Thyroid gland (tissue), 4 donors: ENCODE results near the gene PCDHA4. TPM values are rescaled to one million over a fixed set of nuclear protein-coding genes. Genes with fewer than 3 reads are reported as not detected.
"Not testable (repeated sequence)": the region's sequence is repeated elsewhere in the genome, so short reads cannot be mapped to it uniquely, and the experiment has no call there.

Experiments used
- DNase-seq, 2 donors: peaks; one replicate each; pipeline ENCODE4 v3.0.0-alpha.2; 2019
- H3K27ac ChIP-seq, 3 donors: fragments of 200-600 bp; sonication (generic); 1 replicate in 2 of 3; 2 replicates in 1 of 3; pipeline ENCODE4 v1.5.1; 2016 to 2019; ENCODE audit warnings: mild to moderate bottlenecking in 1 of 3, moderate library complexity in 1 of 3
- H3K27me3 ChIP-seq: fragments of 200-600 bp; sonication (generic); one replicate; pipeline ENCODE4 v1.5.1; 2019
- H3K36me3 ChIP-seq, 2 donors: fragments of 200-600 bp; sonication (generic); one replicate each; pipeline ENCODE4 v1.5.1; 2016 to 2019
- H3K4me1 ChIP-seq, 2 donors: fragments of 200-600 bp; sonication (generic); one replicate each; pipeline ENCODE4 v1.5.1; 2017 to 2019
- H3K4me3 ChIP-seq, 3 donors: fragments of 200-600 bp; sonication (generic); replicated peaks in 1 of 3; 1 replicate in 2 of 3; 2 replicates in 1 of 3; pipeline ENCODE4 v1.5.1; 2016; ENCODE audit warnings: mild to moderate bottlenecking in 1 of 3
- H3K9me3 ChIP-seq: fragments of 200-600 bp; sonication (generic); one replicate; pipeline ENCODE4 v1.5.1; 2017
- POLR2A ChIP-seq, 2 donors: fragments of 450-650 bp; IDR thresholded peaks; one replicate each; pipeline ENCODE4 v1.6.1; 2017; ENCODE audit warnings: antibody characterized with exemption in 2 of 2, mild to moderate bottlenecking in 2 of 2, moderate library complexity in 1 of 2
- WGBS, 2 donors: methylation state at CpG; one replicate each; pipeline ENCODE4 v1.1.5; 2017; 5-methylcytosine and 5-hydroxymethylcytosine counted together
- intact Hi-C: fragments of 100-400 bp; cut with DNase I; formaldehyde crosslinking; loops from one replicate; pipeline ENCODE4 v1.15.1; 2023
- total RNA-seq, 4 donors: library from RNA; depleted of rRNA; stranded (reverse); fragments of >200 nt; gene quantifications; one replicate each; pipeline ENCODE4 v1.2.3, GENCODE V29; 2016
- TF ChIP-seq, protein P1 (sequence below), 6 experiments: fragments of 200-600 bp in 3 of 6; fragments of 450-650 bp in 3 of 6; sonication (generic) in 3 of 6; IDR thresholded peaks; one replicate each; pipeline ENCODE4 v1.5.1; 2016 to 2019; ENCODE audit warnings: antibody characterized with exemption in 6 of 6, mild to moderate bottlenecking in 2 of 6, inconsistent platforms in 1 of 6, moderate library complexity in 1 of 6

The PCDHA4 gene
- total RNA-seq, 4 donors from 2014 or later: 0.40 to 2.1 (median 0.69) TPM

DNA sequence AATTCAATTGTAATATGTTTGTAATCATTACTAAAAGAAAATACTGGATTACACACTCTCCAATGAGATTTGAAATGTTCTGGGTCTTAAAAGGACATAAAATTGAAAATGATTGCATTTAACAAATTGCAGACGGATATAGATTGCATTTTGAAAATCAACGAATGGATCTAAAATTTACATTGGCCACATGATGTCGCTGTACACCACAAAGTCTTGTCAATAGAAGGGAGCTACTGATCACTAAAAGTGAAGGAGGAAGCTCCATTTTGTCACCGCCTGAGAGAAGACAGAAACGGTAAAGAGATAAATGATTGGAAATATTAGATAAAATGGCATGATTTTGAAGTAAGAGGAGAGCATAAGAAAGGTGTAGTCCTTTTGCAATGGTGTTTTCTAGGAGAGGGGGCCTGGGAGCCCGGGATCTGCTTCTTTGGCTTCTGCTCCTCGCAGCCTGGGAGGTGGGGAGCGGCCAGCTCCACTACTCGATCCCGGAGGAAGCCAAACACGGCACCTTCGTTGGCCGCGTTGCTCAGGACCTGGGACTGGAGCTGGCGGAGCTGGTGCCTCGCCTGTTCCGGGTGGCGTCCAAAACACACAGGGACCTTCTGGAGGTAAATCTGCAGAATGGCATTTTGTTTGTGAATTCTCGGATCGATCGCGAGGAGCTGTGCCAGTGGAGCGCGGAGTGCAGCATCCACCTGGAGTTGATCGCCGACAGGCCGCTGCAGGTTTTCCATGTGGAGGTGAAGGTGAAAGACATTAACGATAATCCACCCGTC is 20.8 kb upstream of the PCDHA4 start, which contains the start of gene PCDHA1:
Gene PCDHA1 (plus strand): TSS at position 236 of the 782 bp plus-strand sequence.
- no peak within 1 kb of the TSS for H3K4me3 ChIP-seq
- no peak within 1 kb of the TSS for H3K27ac ChIP-seq
- intact Hi-C loops: no loop called here
- H3K27me3 ChIP-seq: no peaks in the 10 kb centered on the region
- peaks cover 6% of the 10 kb centered on the region for H3K9me3 ChIP-seq
- H3K36me3 ChIP-seq: no peaks in the 10 kb centered on the region
- no peaks in the 10 kb centered on the region for H3K4me1 ChIP-seq
- 19 to 22% methylated on average over 28 to 29 of the region's 29 CpGs for WGBS, 2 donors
- no peak for TF ChIP-seq POLR2A (IDR thresholded peaks at IDR 0.05)
- TF ChIP-seq, protein P1, sequence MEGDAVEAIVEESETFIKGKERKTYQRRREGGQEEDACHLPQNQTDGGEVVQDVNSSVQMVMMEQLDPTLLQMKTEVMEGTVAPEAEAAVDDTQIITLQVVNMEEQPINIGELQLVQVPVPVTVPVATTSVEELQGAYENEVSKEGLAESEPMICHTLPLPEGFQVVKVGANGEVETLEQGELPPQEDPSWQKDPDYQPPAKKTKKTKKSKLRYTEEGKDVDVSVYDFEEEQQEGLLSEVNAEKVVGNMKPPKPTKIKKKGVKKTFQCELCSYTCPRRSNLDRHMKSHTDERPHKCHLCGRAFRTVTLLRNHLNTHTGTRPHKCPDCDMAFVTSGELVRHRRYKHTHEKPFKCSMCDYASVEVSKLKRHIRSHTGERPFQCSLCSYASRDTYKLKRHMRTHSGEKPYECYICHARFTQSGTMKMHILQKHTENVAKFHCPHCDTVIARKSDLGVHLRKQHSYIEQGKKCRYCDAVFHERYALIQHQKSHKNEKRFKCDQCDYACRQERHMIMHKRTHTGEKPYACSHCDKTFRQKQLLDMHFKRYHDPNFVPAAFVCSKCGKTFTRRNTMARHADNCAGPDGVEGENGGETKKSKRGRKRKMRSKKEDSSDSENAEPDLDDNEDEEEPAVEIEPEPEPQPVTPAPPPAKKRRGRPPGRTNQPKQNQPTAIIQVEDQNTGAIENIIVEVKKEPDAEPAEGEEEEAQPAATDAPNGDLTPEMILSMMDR (IDR thresholded peaks at IDR 0.05): no peak
- DNase-seq: no peak

DNA sequence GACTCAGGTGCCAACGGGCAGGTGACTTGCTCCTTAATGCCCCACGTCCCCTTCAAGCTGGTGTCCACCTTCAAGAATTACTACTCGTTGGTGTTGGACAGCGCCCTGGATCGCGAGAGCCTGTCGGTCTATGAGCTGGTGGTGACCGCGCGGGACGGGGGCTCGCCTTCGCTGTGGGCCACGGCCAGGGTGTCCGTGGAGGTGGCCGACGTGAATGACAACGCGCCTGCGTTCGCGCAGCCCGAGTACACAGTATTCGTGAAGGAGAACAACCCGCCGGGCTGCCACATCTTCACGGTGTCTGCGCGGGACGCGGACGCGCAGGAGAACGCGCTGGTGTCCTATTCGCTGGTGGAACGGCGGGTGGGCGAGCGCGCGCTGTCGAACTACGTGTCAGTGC is 19.4 kb upstream of the PCDHA4 start:
- H3K4me1 ChIP-seq, H3K36me3 ChIP-seq, intact Hi-C loops, H3K9me3 ChIP-seq, H3K27ac ChIP-seq, H3K4me3 ChIP-seq, DNase-seq, H3K27me3 ChIP-seq: not testable (repeated sequence)
- WGBS, 2 donors: 34 to 59% methylated on average over 9 to 16 of the region's 44 CpGs

- WGBS, 2 donors: 25 to 26% methylated on average over 6 to 36 of the region's 70 CpGs
- H3K27me3 ChIP-seq, intact Hi-C loops: not testable (repeated sequence)
Observed at GRCh38 chr5:140787849-140788504, 18.9 kb upstream of the PCDHA4 start.

GRCh38 chr5:140791089-140791488 is 15.8 kb upstream of the PCDHA4 start:
- Histone ChIP-seq H3K36me3 (no peaks in the 10 kb centered on the region), H3K4me1 (no peaks in the 10 kb centered on the region), H3K9me3 (peaks cover 6% of the 10 kb centered on the region), H3K4me3 (no peak overlapping the region), H3K27me3 (no peaks in the 10 kb centered on the region), H3K27ac (no peak overlapping the region)
- TF ChIP-seq POLR2A (IDR thresholded peaks at IDR 0.05): no peak
- TF ChIP-seq, protein P1 (IDR thresholded peaks at IDR 0.05): no peak
- 21 to 39% methylated on average over 2 of the region's 2 CpGs for WGBS, 2 donors
- intact Hi-C loops: no loop called here
- no peak for DNase-seq

More at GRCh38 chr5:140787849-140788504, 18.9 kb upstream of the PCDHA4 start:
- not testable (repeated sequence) for H3K4me1 ChIP-seq, H3K9me3 ChIP-seq, H3K27ac ChIP-seq, DNase-seq, H3K36me3 ChIP-seq, H3K4me3 ChIP-seq

GRCh38 chr5:140794595-140795258 is 12.1 kb upstream of the PCDHA4 start, which contains the start of gene PCDHA2:
TSS of gene PCDHA2 (plus strand) at chr5:140794852.
- H3K36me3 ChIP-seq: no peaks in the 10 kb centered on the region
- no peak within 1 kb of the TSS for H3K4me3 ChIP-seq
- intact Hi-C loops: no loop called here
- DNase-seq: no peak
- 14 to 15% methylated on average over 18 to 27 of the region's 27 CpGs for WGBS, 2 donors
- no peaks in the 10 kb centered on the region for H3K27me3 ChIP-seq
- H3K9me3 ChIP-seq: no peaks in the 10 kb centered on the region
- no peaks in the 10 kb centered on the region for H3K4me1 ChIP-seq
- H3K27ac ChIP-seq: no peak within 1 kb of the TSS
- TF ChIP-seq, protein P1 (IDR thresholded peaks at IDR 0.05): no peak
- no peak for TF ChIP-seq POLR2A (IDR thresholded peaks at IDR 0.05)
